GM10248 (cell line): ENCODE measurements around the gene RYR3.

Experiments used
- CTCF ChIA-PET: fragments of 300-600 bp; sonication (Branson Sonifier 250); formaldehyde crosslinking; extraction: SDS; loops from one replicate; lab custom pipeline; 2021; ENCODE audit warnings: antibody characterized with exemption; lab: Yijun Ruan, JAX
- POLR2A ChIA-PET: fragments of 350-650 bp; sonication (Branson Sonifier 250); formaldehyde crosslinking; extraction: SDS; loops from one replicate; lab custom pipeline; 2020; ENCODE audit warnings: antibody characterized with exemption; lab: Yijun Ruan, JAX
- DNase-seq: peaks from one replicate; pipeline ENCODE4 v3.0.0; 2012; ENCODE audit errors: extremely low spot score
- TF ChIP-seq, protein P1 (sequence below): IDR thresholded peaks from 2 replicates; pipeline ENCODE4 v1.5.1; 2012; ENCODE audit warnings: mild to moderate bottlenecking, low read depth; ENCODE audit errors: extremely low read depth, missing control alignments, control extremely low read depth

The RYR3 gene

DNA sequence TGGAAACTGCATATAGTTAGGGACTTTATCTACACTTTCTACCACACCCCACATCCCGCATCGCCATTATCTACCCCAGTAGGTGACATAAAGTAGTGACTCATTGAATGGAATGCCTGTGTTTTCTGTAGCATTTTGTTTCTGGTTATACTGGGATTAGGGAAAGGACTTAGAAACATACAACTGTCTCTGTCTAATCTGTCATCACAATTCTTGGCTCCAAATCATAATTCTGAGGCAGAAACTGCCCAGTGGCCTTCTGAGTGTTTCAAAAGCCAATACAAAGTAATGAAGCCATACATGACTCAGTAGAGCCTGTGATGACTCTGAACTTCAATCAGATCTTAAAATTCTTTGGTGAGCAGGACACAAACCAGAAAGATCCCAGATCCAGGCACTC is 541.8 kb downstream of the RYR3 start:
- no peak for DNase-seq
- TF ChIP-seq, protein P1, sequence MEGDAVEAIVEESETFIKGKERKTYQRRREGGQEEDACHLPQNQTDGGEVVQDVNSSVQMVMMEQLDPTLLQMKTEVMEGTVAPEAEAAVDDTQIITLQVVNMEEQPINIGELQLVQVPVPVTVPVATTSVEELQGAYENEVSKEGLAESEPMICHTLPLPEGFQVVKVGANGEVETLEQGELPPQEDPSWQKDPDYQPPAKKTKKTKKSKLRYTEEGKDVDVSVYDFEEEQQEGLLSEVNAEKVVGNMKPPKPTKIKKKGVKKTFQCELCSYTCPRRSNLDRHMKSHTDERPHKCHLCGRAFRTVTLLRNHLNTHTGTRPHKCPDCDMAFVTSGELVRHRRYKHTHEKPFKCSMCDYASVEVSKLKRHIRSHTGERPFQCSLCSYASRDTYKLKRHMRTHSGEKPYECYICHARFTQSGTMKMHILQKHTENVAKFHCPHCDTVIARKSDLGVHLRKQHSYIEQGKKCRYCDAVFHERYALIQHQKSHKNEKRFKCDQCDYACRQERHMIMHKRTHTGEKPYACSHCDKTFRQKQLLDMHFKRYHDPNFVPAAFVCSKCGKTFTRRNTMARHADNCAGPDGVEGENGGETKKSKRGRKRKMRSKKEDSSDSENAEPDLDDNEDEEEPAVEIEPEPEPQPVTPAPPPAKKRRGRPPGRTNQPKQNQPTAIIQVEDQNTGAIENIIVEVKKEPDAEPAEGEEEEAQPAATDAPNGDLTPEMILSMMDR: no peak
- CTCF ChIA-PET: interaction anchor here (0.8 kb wide), 1 partner anchor 13 kb away, joined by 3 read pairs; no protein-coding TSS in a partner anchor
- POLR2A ChIA-PET: no interaction called here

DNA sequence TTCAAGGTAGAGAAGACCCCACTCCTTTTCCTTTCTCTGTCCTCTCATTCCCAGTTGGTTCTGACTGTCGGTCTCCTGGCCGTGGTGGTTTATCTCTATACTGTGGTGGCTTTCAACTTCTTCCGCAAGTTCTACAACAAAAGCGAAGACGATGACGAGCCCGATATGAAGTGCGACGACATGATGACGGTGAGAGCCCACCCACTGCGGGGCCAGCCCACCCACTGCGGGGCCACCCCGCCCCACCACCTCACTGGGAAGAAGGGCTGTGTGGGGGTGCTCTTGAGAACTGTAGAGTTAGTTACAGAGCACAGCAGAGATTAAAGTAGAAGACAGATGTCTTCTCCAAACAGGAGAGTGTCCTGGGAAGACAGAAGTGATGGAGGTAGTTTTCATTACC is 547.0 kb downstream of the RYR3 start:
- ChIA-PET CTCF (interaction anchor here (0.8 kb wide), 1 partner anchor 27 kb away, joined by 3 read pairs; no protein-coding TSS in a partner anchor), POLR2A (no interaction called here)

DNA sequence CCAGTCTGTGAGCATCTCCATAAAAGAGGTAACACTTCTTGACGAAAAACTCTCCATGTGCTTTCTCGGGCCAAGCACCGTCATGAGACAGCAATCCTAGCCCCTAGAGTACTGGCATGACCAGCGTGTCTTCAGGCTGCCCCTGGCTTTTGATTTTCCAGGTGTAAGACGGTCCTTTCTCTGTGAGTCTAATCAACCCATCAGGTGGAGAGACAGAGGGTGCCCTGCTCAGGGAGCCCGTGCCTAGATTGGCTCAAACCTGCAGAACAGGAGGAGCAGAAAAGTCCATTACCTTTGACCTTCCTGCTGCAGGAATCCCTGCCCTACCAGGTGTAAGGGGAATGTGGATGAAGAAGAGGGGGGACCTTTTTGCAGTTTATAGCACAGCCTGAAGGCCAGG is 548.1 kb downstream of the RYR3 start:
- DNase-seq: no peak
- TF ChIP-seq, protein P1: no peak
- ChIA-PET CTCF (no interaction called here), POLR2A (no interaction called here)

More for the DNA sequence above, 547.0 kb downstream of the RYR3 start:
- DNase-seq: no peak
- TF ChIP-seq, protein P1: no peak

DNA sequence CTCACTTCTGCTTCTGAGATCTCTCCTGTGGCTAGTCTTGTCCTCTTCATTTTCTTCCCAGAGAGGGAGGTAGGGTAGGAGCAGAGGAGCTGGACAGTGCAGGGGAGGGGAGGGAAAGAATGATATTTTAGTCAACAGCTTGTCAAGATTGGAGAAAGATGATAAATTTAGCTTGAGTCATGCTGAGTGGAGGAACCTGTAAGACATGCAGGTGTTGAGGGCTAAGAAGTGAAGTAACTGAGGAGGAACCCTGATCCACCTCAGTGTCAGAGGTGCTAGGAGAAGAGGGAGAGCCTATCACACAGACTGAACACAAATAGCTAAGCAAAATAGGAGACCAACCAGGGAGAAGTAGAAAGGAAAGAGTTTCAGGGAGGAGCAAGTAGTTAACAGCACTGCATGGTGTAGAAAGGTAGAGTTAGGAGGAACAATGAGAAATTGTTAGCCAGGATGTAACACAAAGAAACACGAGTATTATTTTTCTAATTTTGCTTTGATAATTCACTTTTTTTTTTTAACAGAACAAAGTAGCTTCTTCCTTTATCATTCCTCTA is 549.3 kb downstream of the RYR3 start:
- CTCF ChIA-PET: interaction anchor here (0.9 to 2.0 kb wide), 3 partner anchors 11 to 122 kb away, joined by 3 to 6 read pairs (median 3); no protein-coding TSS in a partner anchor
- DNase-seq: no peak
- POLR2A ChIA-PET: no interaction called here
- TF ChIP-seq, protein P1: no peak

DNA sequence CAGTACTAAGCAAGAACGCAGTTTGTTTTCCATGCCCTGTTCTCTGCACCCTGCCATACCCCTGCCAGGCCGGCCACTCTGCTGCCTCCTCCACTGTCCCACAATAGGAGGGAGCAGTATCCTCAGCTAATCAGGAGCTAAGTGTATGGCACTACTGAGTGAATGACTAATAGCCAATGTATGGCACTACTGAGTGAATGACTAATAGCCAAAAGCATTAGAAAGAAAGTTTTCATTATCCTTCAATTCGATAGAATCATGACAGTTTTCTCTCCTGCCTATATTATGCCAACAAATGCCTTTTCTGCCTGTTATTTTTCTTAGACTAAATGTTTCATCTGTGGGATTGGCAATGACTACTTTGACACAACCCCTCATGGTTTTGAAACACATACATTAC is 550.0 kb downstream of the RYR3 start:
- TF ChIP-seq, protein P1: no peak
- no peak for DNase-seq
- CTCF ChIA-PET: interaction anchor here (0.9 to 2.0 kb wide), 4 partner anchors 11 to 123 kb away, joined by 3 to 6 read pairs (median 3); no protein-coding TSS in a partner anchor
- POLR2A ChIA-PET: no interaction called here

DNA sequence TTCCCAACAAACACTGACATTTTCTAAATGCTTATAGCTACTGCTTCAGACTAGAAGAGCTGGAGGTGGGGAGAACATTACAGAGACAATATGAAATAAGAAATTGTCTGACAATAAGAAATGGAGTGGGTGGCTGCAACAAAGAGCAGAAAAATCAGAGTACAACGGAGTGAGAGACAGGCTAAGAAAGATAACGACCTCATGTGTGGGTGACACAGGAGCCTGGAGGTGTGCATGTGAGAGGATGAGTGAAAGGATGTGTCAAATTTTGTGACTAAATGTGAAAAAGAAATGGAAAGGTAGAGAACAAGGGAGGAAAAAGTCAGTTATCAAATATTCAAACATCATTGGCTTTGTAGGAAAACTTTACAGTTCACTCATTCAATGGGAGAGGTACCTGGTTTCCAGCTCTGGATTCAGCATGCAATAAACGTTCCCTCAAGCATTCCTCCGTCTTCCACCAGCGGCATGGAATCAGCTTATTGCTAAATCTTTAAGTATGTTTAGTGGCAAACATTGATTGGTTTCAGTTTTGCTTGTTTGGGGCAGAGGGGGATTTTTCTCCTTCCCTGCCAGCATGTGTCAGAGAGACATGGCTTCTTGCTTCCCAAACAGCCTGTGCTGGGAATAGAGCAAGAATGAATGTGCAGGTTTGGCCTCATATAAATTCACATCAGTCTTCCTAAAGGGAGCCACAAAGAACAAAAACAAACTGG is 553.8 kb downstream of the RYR3 start:
- CTCF ChIA-PET: interaction anchor here (0.9 kb wide), 1 partner anchor 12 kb away, joined by 3 read pairs; no protein-coding TSS in a partner anchor
- DNase-seq: no peak
- POLR2A ChIA-PET: no interaction called here
- TF ChIP-seq, protein P1: no peak
